UCSD-AML1 (cell line): Measurements from ENCODE around the gene PTPRN2.
A peak's percentile ranks its signal among the peaks of the same experiment; 100 is the strongest.
"Not testable (repeated sequence)": the region's sequence is repeated elsewhere in the genome, so short reads cannot be mapped to it uniquely, and the experiment has no call there.

Source experiments
- DNase-seq: peaks from one replicate; lab custom pipeline; 2025; ENCODE audit not compliant: unreplicated experiment; lab: John Stamatoyannopoulos, UW

The PTPRN2 gene

DNA sequence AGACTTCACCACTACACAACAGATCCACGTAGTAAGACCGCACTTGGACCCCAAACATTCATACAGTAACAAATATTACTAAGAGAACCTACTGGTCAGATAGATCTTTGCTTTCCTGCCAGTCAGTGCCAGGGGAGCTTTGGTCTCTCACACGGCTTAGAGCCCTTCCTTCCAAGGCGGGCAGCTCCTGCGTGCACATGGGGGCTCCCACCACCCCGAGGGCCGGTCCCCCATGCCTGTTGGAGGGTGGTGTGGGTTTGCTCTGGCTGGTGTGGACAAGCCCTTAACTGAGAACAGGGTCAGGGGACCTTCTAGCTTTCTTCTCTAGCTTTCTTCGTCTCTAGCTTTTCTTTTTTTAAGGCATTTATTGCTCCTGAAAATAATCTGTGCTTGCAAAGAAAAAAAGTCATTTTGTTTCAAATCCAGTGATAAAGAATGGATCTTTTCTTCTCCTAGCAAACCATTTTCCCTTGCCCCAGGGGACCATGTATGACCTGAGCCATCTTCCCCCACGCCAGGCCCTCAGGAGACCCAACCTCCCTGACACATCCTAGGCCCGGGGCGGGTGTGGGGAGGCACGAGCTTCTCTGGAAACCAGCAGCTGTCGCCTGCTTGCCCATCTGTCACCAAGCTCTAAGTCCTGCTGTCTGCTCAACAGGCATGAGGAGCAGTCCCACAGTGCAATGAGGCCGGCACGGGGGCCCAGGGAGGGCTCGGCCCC lies 591.1 kb downstream of the PTPRN2 start:
- no peak for DNase-seq

DNA sequence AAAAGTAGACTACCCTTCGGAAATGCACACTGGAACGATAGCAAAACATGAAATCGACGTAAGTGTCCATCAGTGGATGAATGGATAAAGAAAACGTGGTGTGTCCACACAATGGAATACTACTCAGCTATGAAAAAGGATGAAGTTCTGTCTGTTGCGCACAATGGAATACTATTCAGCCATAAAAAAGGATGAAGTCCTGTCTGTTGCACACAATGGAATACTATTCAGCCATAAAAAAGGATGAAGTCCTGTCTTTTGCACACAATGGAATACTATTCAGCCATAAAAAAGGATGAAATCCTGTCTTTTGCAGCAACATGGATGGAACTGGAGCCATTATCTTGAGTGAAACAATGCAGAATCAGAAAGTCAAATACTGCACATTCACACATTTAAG lies 591.8 kb downstream of the PTPRN2 start:
- no peak for DNase-seq

DNA sequence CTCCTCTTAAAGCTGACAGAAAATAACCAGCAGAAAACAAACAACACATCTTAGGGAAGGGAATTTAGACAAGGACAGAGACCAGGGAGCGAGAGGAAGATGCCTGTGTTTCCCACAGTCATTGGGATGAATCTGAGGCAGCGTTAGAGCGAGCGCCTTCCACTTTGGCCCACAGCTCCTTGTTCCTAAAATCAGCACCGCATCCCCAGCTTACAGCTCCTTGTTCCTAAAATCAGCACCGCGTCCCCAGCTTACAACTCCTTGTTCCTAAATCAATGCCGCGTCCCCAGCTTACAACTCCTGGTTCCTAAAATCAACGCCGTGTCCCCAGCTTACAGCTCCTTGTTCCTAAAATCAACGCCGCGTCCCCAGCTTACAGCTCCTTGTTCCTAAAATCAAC lies 593.3 kb downstream of the PTPRN2 start:
- DNase-seq: no peak

DNA sequence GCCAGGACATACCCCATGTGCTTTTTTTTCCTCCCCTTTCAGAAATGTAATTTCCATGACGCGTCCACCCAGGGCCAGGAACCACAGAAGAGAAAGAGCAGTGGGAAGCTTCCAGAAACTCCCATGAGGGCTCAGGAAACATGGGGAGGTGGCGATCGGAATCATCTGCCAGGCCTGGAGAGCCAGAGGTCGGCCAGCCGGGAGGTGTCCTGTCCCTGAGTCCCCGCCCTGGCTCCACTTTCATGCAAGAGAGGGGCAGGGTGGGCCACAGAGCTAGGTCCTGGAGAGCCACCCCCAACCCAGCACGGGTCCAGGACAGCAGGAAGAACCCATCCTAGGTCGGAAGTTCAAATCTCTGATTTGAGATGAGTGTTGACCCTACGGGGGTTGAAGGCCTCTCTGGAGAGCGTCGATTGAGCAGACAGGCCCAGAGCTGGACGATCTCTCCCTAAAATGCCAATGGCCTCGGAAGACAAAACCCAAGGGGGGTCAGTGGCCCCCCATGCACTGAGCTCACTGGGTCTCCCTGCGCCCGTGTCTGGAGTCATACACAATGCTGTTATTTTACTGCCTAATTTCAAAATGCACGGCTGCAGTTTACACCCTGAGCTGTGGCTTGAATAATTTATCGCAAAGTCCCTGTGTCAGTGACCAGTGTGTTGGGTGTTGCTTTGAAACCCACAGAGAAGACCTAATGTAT lies 594.1 kb downstream of the PTPRN2 start:
- DNase-seq: no peak

DNA sequence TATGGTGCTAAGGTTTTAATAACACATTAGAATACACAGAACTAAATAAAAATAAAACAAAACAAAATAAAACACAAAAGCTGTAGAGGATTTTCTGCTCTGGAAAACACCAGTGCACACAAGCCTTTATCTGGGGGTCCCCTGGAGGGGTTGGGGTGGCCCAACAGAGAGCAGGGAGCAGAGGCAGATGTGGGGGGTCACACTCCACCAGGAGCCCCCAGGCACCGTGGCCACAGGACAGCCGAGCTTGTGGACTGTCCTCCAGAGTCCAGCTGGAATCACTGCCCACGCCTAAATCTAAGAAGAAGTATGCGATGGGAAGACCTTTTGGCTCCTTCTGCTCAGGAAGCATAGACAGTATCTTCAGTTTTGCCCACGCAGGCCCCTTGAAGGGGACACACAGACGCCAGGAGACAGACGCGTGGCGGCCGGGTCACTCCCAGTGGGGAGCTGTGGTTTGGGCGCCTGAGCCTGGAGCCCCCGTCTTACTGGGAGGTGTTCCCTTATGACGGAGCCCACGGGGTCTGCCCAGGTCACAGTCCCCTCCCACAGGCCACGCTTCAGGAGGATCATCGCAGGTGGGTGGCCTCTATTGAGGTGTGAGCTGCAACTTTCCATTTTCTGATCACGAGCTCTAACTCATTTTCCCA lies 595.0 kb downstream of the PTPRN2 start:
- no peak for DNase-seq

DNA sequence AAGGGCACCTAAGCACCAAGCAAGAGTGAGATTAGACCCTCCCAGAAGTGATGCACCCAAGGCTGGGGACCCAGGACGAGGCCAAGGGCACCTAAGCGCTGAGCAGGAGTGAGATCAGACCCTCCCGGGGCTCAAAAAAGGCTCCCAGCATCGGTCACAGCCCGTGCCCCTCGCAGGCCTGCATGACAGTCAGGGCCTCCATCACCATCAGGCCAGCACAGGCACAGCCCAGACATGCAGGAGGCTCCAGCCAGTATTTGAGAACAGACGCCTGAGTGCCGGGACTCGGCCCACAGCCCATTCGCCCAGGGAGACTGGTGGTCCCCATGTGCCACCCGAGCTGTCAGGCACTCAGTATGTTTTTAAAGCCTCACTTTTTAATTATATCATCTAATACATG lies 595.9 kb downstream of the PTPRN2 start:
- DNase-seq: no peak

DNA sequence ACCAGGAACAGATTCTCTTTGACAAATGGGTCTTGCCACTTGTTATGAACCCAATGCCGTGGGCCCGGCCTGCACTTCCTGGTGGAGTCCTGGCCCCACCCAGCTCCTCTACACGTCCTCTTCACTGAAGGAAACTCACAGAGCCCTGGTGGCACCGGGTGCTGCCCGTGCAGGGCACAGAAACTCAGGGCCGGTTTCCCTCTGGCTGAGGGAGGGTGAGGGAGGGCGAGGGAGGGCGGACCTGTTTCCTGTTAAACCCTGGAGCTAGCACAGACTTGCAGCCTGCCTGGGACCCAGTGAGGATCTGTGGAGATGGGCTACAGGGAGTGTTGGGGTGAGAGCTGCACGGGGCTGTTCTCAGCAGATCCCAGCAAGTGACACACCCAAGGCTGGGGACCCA lies 596.3 kb downstream of the PTPRN2 start:
- DNase-seq: peak; percentile 14

GRCh38 chr7:157990881-157991250 lies 596.8 kb downstream of the PTPRN2 start:
- no peak for DNase-seq

DNA sequence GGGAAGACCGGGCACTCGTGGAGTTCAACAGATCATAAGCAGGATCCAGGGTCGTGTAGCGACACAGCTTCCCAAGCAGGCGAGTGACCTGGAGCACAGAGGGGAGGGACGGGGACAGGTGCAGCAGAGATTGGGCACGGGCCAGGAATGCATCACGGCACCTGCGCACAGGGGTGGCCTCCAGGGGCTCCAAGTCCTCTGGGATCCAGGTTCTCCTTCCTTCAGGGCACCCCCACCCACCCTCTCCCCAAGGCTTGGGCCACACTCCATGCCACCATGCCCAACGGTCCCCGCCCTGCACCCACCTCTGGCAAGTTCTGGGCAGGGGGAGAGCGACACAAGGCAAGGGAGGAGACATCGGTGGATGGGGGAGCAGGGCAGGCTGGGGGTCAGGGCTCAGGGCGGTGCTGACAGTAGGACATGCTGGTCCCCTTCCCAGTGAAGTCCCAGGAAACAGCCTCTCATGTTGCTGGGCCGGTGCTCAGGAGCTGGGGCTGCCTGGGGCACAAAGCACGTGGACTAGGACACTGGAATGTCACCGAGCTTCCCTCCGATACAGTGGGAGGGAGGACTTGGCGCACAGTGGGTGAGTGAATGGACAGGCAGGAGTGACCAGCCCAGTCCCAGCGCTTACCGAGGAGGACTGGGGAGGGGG lies 597.3 kb downstream of the PTPRN2 start:
- DNase-seq: no peak

- no peak for DNase-seq
Observed at GRCh38 chr7:157989589-157989988, 598.0 kb downstream of the PTPRN2 start.

DNA sequence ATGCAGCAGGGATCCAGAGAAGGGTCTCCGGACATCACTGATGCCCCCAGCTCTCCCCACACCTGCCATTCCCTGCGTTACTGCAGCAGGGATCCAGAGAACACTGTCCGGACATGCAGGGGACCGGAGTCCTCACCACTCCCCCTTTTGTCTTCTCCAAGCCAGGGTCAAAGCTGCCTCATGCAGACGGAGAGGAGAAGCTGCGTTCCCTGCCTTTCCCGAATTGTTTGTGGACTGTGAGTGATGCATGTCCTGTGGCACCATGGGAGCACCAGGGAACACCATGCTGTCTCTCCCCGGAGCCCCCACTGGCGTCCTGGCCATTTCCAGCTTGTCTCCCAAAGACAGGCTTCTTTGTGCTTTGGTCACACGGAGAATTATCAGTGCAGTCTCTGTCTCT lies 599.7 kb downstream of the PTPRN2 start:
- no peak for DNase-seq

DNA sequence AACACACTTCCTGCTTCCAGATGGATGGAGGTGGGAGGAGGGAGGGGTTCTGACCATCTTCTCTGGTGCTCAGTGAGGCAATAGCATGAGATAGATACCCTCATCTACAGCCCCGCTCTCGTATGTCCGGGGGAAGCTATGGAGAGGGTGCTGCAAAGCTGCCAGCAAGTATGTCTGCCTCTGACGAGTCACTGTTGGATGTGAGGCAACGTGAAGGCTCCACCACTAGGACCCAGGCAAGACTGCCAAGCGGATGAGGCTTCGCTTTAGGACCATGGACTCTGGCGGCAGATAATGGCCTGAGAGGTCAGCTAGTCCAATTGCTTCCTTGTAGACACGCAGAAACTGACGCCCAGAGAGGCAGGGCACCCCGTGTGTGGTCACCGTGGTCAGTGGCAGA lies 601.6 kb downstream of the PTPRN2 start:
- DNase-seq: no peak

DNA sequence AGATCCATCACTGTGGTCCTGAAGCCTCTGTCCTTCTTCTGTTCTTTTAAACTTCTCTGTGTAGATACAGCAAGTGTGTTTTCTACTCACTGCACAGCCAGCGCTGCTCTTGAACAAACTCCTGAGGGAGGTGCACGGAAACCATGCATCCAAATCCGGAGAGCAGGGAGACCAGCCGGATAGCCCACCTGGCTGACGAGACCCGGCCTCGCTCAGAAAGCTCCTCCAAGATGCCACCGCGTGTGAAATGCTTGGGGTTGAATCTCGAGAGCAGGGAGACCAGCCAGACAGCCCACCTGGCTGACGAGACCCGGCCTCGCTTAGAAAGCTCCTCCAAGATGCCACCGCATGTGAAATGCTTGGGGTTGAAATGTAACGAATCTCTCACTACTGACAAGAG lies 602.0 kb downstream of the PTPRN2 start:
- no peak for DNase-seq

DNA sequence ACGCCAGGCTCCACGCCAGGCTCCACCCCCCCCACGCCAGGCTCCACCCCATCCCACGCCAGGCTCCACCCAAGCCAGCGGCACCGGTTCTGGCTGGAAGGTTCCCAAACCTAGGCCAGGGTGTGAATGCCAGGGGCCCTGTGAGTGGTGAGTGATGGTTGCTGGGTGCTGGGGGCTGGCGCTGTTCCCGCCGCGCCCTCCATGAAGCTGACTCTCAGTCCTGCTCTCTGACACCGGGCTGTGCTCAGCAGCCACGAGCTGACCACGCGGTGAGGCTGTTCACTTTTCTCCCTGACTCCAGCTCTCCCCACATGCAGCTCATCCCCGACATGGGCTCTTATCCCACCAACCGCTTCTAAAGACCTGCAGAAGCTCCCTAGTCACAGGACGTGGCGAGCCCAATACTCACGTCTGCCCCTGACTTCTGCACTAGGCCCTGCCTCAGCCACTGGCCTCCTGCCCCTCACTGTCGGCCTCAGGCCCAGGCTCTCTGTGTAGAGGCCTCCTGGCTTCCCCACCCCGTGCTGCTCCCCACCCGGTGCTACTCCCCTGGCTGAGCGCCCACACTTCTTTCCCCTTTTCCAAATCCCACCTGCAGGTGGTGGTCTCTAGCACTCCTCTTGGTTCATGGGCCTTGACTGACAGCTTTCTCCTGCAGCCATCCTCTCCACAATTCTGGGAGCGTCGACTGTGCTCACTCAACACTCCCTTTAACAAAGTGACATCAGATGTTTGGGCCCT lies 603.0 kb downstream of the PTPRN2 start:
- DNase-seq: no peak

GRCh38 chr7:157983502-157984422 lies 603.9 kb downstream of the PTPRN2 start:
- DNase-seq: no peak

DNA sequence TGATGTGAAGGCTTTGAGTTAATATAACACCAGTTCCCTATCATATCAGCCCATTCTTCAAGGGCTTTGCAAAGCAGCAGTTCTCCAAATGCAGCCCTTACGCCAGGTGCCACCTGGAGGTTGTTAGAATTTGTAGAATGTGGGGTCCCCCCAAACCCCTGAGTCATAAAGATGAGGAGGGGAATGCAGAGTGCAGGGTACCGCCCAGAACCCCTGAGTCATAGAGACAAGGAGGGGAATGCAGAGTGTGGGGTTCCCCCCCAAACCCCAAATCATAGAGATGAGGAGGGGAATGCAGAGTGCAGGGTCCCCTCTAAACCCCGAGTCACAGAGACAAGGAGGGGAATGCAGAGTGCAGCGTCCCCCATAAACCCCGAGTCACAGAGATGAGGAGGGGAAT lies 605.8 kb downstream of the PTPRN2 start:
- DNase-seq: no peak

GRCh38 chr7:157980774-157981173 lies 606.8 kb downstream of the PTPRN2 start:
- no peak for DNase-seq

DNA sequence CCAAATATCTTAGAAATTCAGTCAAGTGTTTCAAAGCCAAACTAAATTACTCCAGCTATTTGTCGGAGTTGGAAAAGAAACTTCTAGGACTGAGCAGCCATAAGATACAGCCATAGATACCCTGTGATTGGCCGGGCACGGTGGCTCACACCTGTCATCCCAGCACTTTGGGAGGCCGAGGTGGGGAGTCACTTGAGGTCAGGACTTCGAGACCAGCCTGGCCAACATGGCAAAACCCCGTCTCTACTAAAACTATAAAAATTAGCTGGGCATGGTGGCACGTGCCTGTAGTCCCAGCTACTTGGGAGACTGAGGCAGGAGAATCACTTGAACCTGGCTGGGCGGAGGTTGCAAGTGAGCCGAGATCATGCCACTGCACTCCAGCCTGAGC lies 607.3 kb downstream of the PTPRN2 start:
- not testable (repeated sequence) for DNase-seq

DNA sequence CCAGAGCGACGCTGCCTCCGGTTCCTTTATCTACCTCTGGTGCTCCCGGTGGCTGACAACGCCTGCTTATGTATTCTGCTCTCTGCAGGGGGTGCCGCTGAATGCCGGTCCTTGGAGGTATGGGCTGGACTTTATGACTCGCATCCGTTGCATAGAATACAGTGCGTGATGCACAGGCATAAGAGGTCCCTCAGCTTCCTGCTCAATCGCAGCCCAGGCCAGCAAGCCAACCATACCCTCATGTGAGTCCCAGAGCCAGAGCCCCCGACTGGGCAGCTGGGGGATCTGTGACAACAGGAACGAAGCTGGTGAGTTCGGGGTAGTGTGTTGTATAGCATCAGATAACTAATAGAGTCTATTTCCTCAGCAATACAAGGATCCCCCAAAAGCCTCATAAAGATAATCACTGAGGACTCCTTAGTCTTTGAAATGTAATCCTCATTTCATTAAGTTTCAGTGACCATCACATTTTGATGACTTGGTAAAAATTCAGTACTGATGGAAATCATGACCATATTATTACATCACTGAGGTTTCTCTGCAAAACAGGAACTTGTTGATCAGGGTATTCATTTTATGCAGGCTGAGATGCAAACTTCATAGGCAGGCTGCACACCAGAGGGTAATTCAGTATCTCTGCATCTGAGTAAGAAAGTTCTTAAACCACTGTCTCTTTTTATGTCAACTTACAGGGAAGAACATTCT lies 607.8 kb downstream of the PTPRN2 start:
- DNase-seq: no peak

- no peak for DNase-seq
Observed at GRCh38 chr7:157978766-157979165, 608.9 kb downstream of the PTPRN2 start.
